GM19395 (cell line): Measurements from ENCODE around the gene MAD2L2.

Source experiments
- ATAC-seq: cut with Tn5 transposase; IDR thresholded peaks from one replicate; pipeline ENCODE4 v1.9.1; 2021; ENCODE audit warnings: mild to moderate bottlenecking, moderate library complexity; ENCODE audit not compliant: unreplicated experiment

MAD2L2 gene

DNA sequence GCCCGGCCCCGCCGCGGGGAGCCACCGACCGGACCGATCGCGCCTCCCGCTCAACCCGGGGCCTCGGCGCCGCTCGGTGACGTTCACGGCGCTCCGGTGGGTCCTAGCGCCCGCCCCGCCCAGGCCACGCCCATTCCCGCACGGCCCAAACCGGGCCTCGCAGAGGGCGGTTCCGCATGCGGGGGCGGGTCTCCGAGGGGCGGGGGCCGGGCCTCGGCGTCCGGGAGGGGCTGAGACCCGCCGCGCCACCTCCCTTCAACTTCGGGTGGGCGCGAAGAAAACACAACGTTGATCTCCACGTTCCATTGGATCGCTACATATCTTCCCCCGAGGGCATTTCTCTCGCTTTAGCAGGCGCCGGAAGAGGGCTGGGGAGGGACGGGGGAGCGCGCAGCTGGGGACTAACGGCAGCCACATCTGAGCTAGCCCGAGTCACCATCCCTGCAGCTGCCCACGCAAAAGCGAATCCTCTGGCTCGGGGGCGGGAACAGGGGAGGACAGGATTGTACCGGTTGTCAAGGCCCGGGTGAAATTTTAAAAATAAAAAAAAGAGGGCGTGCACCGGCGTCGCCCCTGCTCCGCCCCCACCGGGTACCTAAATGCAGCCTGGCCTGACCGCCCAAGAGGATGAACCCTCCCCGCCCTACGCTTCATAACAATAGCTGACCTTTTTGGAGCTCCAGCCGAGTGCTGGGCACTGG, at the start of gene MAD2L2:
Gene MAD2L2, minus strand, starts transcription at position 78 of the 701 bp plus-strand sequence. CDS start 547 bp downstream, outside the sequence.
- peak; percentile 79 for ATAC-seq

DNA sequence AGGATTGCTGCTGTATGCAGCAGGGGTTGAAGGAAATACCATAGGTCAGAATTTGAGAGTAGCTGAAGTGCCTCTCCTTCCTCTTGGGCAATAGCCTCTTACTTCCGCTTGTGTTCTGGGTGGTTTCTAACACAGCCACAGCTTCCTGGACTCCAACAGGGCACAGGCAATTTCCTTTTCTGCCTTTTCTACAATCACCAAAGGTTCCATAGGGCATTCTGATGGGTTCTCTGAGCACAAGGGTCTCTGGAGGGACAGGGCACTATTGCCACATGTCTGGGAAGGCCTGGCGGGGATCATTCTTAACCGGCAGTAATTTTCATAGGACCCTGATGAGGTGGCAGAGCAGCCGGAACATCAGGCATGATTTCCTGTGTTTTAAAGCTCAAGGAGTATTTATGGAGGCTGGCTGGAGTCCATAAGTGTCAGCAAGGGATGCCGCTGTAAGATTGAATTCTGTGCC, 49.5 kb upstream of the MAD2L2 start:
- peak; percentile 57 for ATAC-seq

DNA sequence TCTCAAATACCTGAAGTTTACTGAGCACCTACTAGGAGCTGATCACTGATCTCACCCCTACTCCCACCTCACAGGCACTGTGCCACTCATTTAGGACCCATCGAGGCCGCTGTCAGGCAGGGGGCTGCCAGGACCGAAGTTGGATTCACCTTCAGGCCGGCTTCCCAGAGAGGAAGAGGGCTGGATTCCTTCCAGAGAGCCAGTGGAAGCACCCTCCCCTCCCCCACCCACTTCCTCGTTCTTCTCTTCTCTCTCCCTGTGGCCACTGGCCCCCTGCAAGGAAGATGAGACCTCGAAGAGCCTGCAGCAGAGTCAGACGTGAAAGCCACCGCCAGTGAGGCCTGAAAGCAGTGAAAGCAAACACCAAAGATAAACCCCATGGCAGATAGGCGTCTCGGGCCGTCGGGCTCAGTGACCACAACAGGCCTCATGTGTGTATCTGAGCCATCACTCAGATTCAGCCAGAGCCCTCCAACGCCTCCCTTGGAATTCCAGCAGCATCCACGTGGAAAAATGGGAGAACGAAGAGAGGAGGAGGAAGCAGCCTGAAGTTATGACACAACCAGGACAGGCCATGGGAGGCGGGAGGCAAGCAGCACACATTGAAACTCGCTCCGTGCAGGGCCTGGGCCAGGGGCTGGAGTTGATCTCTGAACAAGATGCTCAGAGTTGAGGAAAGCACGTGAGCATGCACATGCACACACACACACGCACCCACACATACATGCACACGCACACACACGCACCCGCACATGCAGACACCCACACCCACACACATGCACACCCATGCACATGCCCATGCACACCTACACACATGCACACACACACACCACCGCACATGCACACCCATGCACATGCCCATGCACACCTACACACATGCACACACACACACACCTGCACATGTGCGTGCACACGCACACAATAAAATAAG, 48.8 kb upstream of the MAD2L2 start:
- ATAC-seq, result no peak

DNA sequence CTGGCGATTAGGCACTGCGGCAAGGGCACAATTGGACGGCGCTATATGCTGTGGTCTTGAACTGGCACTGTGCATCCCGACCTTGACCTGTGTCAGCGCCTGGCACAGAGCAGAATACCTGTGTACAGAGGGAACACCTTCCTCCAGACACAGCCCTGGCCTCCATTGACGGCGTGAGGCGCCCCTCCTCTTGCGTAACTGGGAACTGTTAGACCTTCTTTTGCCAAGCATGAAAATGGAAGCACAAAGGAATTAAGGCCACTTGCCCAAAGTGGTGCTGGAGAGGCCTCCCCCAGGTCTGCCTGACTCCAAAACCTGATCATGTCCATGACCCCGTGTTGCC, 48.2 kb upstream of the MAD2L2 start:
- ATAC-seq, result no peak

DNA sequence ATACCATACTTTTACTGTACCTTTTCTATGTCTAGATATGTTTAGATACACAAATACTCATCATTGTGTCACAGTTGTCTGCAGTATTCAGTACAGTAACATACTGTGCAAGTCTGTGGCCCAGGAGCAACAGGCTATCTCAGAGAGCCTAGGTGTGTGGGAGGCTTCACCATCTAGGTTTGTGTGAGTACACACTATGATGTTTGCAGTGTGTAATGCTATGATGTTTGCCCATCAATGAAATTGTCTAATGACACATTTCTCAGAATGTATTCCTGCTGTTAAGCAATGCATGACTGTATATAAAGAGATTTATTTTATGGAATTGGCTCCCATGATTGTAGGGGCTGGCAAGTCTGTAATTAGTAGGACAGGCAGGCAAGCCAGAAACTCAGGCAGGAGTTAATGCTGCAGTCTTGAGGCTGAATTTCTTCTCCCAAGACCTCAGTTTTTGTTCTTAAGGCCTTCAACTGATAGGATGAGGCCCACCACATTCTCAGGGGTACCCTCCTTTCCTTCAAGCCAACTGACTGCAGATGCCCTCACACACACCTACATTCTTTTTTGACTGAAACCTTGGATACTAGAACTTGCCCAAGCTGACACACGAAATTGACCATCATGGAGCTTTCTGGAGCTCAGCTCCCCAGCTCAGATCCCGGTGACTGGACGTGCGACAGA, 47.3 kb upstream of the MAD2L2 start:
- no peak for ATAC-seq

DNA sequence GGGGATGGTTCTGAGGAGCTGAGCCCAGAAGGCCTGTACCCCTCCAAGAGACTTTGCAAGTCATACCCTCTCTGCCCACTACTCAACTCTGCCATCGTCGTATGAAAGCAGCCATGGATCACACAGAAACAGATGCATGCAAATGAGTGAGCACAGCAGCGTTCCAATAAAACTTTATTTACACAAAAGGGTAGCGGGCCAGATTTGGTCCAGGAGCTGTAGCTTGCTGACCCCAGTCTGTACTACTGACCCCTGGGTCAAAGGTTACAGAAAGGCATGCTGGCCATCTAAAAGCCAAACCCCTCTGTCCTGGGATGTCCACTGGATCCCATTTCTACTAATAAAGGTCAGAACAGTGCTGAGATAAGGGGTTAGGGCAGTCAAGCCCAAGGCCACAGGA, 46.2 kb upstream of the MAD2L2 start:
- ATAC-seq, result no peak

DNA sequence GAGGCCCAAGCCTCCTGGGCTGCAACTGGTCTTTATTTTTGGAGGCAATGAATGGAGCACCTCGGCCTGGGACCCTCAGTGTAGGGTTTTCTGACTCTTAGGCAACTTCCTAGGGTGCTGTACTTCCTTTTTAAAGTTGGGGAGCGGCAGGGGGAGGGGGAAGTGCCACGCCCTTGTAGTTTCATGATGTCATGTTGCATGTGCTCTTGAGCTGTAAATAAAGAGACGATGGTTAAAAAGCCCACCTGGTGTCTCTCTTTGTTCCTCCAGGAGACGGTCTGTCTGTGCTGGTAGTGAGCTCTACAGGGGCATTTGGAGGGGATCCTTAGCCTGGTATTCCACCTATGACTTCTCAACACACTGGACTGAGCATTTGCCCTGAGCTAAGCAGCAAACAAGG, 44.7 kb upstream of the MAD2L2 start:
- ATAC-seq, result no peak

DNA sequence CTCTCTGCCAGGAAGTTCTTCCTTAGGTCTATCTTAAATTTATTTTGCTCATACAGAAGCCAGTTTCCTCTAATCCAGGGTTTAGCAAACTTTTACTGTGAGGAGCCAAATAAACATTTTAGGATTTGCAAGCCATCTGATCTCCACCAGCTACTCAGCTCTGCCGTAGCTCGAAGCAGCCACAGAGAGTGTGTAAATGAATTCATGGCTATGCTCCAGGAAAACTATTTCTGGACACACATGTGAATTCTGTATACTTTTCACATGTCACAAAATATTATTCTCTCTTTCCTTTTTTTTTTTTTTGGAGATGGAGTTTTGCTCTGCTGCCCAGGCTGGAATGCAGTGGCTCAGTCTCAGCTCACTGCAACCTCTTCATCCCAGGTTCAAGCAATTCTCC, 41.6 kb upstream of the MAD2L2 start:
- ATAC-seq, result no peak

DNA sequence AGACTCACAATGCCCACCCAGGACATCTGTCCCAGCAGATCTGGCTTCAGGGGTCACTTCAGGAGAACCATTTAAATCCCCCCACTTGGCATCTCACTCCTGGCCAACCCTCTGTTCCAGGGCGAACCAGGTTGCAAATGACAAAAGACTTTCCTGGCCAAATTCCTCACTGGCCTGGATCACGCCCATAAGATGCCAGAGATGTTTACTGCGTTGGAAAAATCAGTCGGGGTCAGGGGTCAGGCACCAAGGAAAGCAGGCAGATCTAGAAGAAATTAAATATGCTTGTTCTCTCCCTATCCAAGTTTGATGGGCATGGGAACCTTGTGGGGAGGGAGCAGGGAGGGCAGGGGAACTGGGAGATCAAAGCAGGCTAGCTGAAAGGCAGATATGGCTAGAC, 40.4 kb upstream of the MAD2L2 start:
- no peak for ATAC-seq

DNA sequence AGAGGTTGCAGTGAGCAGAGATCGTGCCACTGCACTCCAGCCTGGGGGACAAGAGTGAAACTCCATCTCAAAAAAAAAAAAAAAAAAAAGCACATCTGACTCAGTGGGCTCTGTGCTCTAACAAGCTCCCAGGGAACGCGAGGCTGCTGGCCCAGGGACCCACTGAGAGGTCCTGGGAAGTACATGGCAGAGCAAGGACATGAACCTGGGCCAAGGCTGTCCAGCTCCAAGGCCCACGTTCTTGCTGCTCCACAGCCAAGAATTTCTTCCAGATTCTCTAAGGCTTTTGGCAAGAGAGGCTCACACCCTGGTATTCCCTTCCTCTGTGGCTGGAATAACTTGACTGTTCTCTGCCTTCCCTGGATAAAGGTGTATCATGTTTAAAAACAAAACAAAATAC, 39.6 kb upstream of the MAD2L2 start:
- no peak for ATAC-seq

DNA sequence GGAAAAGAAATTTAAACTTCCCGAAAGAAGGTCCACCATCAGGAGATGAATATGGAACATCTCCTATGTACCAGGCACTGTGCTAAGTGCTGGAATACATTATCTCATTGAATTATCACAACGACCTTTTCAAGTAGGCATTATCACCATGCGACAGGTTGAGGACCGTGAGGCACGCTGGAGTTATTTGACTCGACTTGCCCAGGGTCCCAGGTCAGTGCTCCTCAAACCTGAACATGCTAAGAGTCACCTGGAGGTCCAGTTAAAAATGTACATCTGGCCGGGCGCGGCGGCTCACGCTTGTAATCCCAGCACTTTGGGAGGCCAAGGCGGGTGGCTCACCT, 39.1 kb upstream of the MAD2L2 start:
- ATAC-seq, result no peak

DNA sequence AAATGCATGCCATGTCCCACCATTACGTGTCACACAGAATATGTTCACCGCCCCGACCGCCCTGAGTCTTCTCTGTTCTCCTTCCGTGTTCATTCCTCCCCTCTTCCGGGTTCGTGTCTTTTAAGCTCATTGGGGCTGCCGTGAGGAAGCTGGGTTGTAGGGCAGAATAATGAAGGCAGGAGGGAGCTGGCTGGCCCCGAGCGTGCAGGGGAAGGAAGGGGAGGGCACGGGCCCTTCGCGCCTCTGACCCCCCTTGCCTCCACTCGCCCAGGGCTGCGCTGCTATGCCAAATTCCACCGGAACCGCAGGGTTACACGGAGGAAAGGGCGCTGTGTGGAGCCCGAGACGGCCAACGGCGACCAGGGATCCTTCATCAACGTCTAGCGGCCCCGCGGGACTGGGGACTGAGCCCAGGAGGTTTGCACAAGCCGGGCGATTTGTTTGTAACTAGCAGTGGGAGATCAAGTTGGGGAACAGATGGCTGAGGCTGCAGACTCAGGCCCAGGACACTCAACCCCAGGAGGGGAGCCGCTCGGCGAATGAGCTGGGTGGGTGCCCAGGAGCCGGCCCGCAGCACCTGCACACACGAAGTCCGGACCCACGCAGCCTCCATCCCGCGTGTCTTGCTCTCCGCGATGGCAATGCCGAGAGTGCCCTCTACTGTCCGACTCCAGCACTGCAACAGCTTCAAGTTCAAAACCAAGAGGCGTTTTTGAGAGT, 38.5 kb upstream of the MAD2L2 start:
- peak; percentile 65 for ATAC-seq

DNA sequence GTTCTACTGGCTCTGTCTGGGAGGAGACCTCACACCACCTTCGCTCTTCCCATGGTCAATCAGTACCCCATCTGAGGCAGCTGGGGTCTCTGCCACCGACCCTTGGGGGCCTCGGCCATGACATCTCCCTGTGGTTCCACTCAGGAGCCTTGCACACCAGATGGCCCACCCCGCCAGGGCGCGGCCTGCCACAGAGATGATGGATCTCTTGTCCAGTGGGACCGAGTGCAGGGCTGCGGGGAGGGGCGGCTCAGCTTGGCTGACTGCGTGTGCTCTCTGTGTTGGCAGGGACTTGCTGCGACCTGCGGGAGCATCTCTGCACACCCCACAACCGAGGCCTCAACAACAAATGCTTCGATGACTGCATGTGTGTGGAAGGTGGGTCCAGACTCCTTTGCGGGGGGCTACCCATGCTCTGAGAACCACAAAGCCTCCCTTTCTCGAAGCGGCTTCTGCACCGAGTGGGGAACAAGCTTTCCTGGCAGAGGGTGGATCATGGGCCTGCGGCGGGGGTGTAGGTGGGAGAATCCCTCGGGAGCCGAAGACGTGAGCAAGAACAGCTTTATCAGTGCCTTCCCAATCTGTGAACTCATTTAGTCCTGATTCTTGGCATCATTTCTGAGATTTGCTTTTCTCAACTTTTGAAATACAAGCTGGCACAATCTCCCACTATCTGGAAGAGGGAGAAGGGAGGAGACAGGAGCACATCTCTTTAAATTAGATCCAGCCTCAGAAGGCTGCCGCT, 34.1 kb upstream of the MAD2L2 start:
- ATAC-seq, result no peak

DNA sequence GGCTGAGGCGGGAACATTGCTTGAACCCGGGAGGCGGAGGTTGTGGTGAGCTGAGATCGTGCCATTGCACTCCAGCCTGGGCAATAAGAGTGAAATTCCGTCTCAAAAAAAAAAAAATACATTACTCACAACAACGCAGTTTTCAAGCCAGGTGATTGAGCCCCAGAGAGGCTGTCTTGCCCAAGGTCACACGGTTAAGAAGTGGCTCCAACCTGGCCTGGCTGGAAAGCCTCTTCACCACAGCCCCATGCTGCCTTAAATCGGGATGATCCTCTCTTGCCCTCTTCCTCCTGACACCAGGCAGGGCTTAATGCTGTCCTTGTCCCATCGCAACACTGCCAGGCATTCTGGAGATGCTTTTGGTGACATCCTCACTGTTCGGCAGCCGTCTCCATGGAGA, 32.1 kb upstream of the MAD2L2 start:
- ATAC-seq, result no peak

DNA sequence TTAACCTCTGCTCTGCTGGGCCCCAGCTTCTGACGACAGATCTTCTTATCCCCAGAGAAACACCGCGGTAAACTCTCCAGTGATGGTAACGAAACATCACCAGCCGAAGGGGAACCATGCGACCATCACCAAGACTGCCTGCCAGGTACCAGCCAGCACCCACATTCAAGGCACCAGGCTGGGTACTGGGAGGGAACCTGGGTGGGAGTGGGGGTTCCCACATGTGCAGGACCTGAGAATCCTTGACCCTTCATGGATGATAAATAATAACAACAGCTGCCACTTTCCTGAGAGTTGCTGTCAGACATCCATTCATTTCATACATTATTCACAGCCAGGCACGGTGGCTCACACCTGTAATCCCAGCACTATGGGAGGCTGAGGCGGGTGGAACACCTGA, 31.3 kb upstream of the MAD2L2 start:
- ATAC-seq, result no peak

DNA sequence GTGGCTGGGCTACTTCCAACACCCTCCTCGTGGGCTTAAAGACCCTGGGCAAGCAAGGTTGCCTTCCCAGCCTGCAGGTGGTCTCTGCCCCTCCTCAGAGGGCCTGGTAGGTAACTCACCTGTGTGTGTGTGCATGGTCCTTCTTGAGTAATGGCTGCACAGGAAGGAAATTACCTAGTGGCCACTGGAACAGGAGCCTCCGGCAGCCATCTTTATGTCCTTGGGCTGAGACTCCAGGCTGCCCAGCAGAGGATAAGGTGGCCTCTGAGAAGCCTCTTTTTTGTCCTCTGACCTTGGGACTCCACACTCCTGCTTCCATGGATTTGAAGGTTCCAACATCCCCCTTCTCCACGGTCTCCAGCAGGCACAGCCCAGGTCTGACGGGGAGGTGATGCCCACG, 30.5 kb upstream of the MAD2L2 start:
- no peak for ATAC-seq

DNA sequence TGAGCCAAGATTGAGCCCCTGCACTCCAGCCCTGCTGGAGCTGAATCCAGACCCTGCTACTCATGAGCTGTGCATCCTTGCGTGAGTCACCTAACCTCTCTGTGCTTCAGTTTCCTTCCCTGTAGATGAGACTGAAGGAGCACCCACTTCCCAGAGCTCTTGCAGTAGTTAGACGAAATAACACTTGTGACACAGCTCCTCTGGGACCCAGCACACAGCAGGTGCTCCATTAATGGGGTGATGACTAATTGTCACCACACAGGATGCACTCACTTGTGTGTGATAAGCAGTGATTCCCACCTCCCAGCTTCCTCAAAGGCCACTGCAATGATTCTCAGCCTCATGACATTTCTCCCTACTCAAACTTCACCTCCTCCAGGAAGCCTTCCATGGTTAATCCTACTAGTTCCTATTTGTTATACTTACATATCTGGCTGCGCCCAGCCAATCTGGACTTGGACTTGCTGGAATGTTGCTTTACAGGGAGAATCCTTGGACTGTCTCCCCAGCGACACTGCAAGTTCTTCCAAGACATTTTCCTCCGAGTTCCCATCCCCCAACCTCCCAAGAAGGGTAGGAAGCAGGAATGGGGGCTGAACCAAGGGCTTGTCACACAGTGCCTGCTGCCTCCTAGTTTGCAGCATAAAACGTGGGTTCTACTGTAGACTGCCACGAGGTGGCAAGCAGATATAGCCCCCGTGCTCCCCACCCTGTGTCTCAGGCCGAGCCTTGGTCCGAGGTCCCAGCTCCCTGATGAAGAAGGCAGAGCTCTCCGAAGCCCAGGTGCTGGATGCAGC, 27.8 kb upstream of the MAD2L2 start:
- ATAC-seq, result no peak

DNA sequence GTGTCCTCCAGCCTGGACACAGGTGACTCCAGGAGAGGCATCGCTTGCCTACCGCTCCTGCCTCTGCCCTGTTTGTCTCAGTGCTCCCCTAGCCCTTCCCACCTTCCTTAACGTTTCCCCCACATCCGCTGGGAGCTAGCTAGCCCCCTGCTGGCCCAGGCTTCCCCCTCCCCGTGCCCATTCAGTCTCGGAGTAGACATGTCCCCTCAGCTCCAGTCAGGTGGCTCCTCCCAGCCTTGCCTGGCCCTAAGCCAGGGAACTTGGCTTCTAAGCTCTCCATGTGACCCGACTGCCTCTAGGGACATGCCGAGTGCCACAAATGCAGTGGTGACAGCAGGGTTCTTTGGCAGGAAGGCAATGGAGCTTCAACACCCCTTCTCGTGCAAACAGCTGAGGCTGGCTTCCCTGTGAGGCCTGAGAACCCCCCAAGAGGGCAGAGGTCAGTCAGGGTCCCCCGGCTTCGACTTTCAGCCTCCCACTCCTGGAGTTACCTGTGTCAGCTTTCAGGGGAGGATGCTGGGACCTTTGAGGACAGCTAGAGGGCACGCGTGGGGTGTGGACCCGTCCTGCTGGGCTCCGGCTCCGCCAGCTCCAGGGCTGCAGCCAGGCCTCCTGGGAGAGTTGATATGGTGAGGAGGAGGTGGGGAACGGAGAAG, 26.8 kb upstream of the MAD2L2 start:
- ATAC-seq, result no peak

DNA sequence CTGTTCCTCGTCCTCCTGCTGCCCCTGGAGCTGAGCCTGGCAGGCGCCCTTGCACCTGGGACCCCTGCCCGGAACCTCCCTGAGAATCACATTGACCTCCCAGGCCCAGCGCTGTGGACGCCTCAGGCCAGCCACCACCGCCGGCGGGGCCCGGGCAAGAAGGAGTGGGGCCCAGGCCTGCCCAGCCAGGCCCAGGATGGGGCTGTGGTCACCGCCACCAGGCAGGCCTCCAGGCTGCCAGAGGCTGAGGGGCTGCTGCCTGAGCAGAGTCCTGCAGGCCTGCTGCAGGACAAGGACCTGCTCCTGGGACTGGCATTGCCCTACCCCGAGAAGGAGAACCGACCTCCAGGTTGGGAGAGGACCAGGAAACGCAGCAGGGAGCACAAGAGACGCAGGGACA, 25.3 kb upstream of the MAD2L2 start:
- ATAC-seq, result no peak
